Liver (tissue), 3 donors: ENCODE measurements around the gene TMEM87B.

Experiments
- CTCF ChIP-seq: fragments of 150-350 bp; IDR thresholded peaks from 2 replicates; pipeline ENCODE4 v1.5.1; 2017; ENCODE audit warnings: improper control_type of control experiment, low read depth, low read length; ENCODE audit not compliant: missing input control
- EGR1 ChIP-seq, 2 donors: IDR thresholded peaks; 2 replicates each; pipeline ENCODE4 v1.6.1; 2016 to 2018; ENCODE audit warnings: antibody characterized with exemption in 2 of 2, low read depth in 2 of 2
- JUND ChIP-seq, 2 donors: IDR thresholded peaks; 2 replicates each; pipeline ENCODE4 v1.6.1; 2016; ENCODE audit warnings: antibody characterized with exemption in 2 of 2
- RAD21 ChIP-seq, 2 donors: IDR thresholded peaks; 2 replicates each; pipeline ENCODE4 v1.6.1; 2016; ENCODE audit warnings: antibody characterized with exemption in 2 of 2, mild to moderate bottlenecking in 2 of 2
- REST ChIP-seq: IDR thresholded peaks from 2 replicates; pipeline ENCODE4 v1.6.1; 2016; ENCODE audit warnings: antibody characterized with exemption, mild to moderate bottlenecking
- SP1 ChIP-seq: IDR thresholded peaks from 2 replicates; pipeline ENCODE4 v1.6.1; 2018; ENCODE audit warnings: antibody characterized with exemption, mild to moderate bottlenecking
- YY1 ChIP-seq: IDR thresholded peaks from 2 replicates; pipeline ENCODE4 v1.6.1; 2016; ENCODE audit warnings: antibody characterized with exemption, mild to moderate bottlenecking
- ZBTB33 ChIP-seq: IDR thresholded peaks from 2 replicates; pipeline ENCODE4 v1.6.1; 2016; ENCODE audit warnings: antibody characterized with exemption
- donor health status: healthy.
- donor health status: healthy.

GRCh38 chr2:112027767-112028166 is 27.3 kb upstream of the TMEM87B start:
- TF ChIP-seq SP1 (no peak), CTCF (no peak), YY1 (no peak), REST (no peak), ZBTB33 (no peak), EGR1 (IDR thresholded peaks at IDR 0.05; ENCODE audit: low read depth in 2 of 2) (no peak), RAD21 (IDR thresholded peaks at IDR 0.05) (no peak), JUND (IDR thresholded peaks at IDR 0.05) (no peak)
